Aorta (tissue), 5 donors: ENCODE results near the gene BTG4. TPM values are rescaled to one million over a fixed set of nuclear protein-coding genes. Genes with fewer than 3 reads are reported as not detected.

Experiments used
- ATAC-seq: fragments of 200-7000 bp; cut with Tn5 transposase; one replicate; pipeline ENCODE4 v1.9.1; 2022; ENCODE audit warnings: moderate library complexity; ENCODE audit not compliant: low FRiP score
- DNase-seq, 2 donors: peaks; one replicate each; pipeline ENCODE4 v3.0.0-alpha.2; 2020
- H3K27ac ChIP-seq, 2 donors: one replicate each; pipeline ENCODE4 v1.5.1; 2013; ENCODE audit warnings: low read length in 2 of 2, mild to moderate bottlenecking in 2 of 2, moderate library complexity in 2 of 2, control low read depth in 1 of 2, inconsistent platforms in 1 of 2, low read depth in 1 of 2
- H3K27me3 ChIP-seq, 2 donors: one replicate each; pipeline ENCODE4 v1.6.1; 2013; ENCODE audit warnings: control low read depth in 1 of 2, low read length in 1 of 2, mild to moderate bottlenecking in 1 of 2, moderate library complexity in 1 of 2; ENCODE audit not compliant: insufficient read depth in 2 of 2, control insufficient read depth in 1 of 2
- H3K36me3 ChIP-seq, 2 donors: one replicate each; pipeline ENCODE4 v1.6.1; 2013; ENCODE audit warnings: control low read depth in 1 of 2, low read length in 1 of 2, mild to moderate bottlenecking in 1 of 2; ENCODE audit not compliant: insufficient read depth in 2 of 2, control insufficient read depth in 1 of 2
- H3K4me1 ChIP-seq, 2 donors: one replicate each; pipeline ENCODE4 v1.6.1; 2013; ENCODE audit warnings: low read length in 2 of 2, control low read depth in 1 of 2, mild to moderate bottlenecking in 1 of 2, moderate library complexity in 1 of 2; ENCODE audit not compliant: insufficient read depth in 2 of 2, control insufficient read depth in 1 of 2
- H3K4me3 ChIP-seq, 2 donors: one replicate each; pipeline ENCODE4 v1.5.1; 2013; ENCODE audit warnings: low read length in 2 of 2, control low read depth in 1 of 2, mild to moderate bottlenecking in 1 of 2
- H3K9me3 ChIP-seq: one replicate; pipeline ENCODE4 v1.6.1; 2013; ENCODE audit warnings: mild to moderate bottlenecking, low read length; ENCODE audit not compliant: control insufficient read depth
- WGBS, 2 donors: extraction: QIAGEN DNeasy Blood & Tissue Kit; methylation state at CpG; one replicate each; pipeline ENCODE4 v1.1.7; 2013; 5-methylcytosine and 5-hydroxymethylcytosine counted together
- intact Hi-C, 2 donors: fragments of 100-400 bp; cut with DNase I; formaldehyde crosslinking; loops; one replicate each; pipeline versions ENCODE4 v1.14.2 to v1.15.0; 2022
- polyA plus RNA-seq, 2 donors: library from polyadenylated mRNA; stranded (reverse); fragments of 200-250 nt; gene quantifications; one replicate each; pipeline ENCODE4 v1.2.3, GENCODE V29; 2013
- total RNA-seq, 2 donors: library from RNA; stranded (reverse); fragmentation: NEBNext Ultra II Directional; extraction: Animal tissue kit (Norgen Biotek cat#: 25700); gene quantifications; one replicate each; pipeline ENCODE4 v1.2.1, GENCODE V29; 2021
- donor health status: healthy with polysubstance abuse.
- donor health status: Bipolar disorder and iron deficiency.
- donor health status: DM: no; HTN: no; CAD: no.
- donor health status: DM: no; HTN: no; CAD: no.
- donor health status: DM: yes; HTN: yes; CAD: no.

The BTG4 gene
- total and polyA plus RNA-seq, 4 donors, result not detected

GRCh38 chr11:111465400-111465799 lies 46.8 kb downstream of the BTG4 start:
- intact Hi-C loops, result no loop called here
- ATAC-seq (no peak), DNase-seq (no peak)
- no peak overlapping the region for H3K4me3 ChIP-seq
- no peaks in the 10 kb centered on the region for H3K36me3 ChIP-seq
- H3K4me1 ChIP-seq, result no peaks in the 10 kb centered on the region
- no peaks in the 10 kb centered on the region for H3K27me3 ChIP-seq
- no peaks in the 10 kb centered on the region for H3K9me3 ChIP-seq
- H3K27ac ChIP-seq, result no peak overlapping the region
- WGBS, 2 donors, result 80 to 85% methylated on average over 1 of the region's 1 CpG

DNA sequence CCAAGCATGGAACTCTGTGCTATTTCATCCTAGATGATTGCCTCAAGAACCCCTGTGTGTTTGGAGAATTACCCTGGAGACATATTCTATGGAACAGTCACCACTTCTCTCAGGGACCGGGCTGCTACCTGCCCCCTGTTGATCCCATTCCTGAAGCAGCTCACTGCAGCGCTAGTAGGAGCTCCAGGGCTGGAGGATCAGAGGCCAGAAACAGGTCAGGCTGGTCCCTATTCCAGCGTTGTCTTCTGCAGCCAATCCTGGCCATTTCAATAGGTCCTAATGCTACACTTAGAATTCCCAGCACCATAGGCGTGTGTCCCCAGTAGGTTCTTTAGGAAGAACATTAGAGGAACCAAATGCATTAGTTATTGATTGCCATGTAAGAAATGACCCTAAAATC lies 48.9 kb downstream of the BTG4 start:
- H3K9me3 ChIP-seq, result no peaks in the 10 kb centered on the region
- H3K27ac ChIP-seq, result no peak overlapping the region
- intact Hi-C loops, result no loop called here
- no peaks in the 10 kb centered on the region for H3K27me3 ChIP-seq
- no peaks in the 10 kb centered on the region for H3K4me1 ChIP-seq
- WGBS, 2 donors, result 94 to 96% methylated on average over 4 of the region's 4 CpGs
- ATAC-seq, result no peak
- no peak for DNase-seq
- no peak overlapping the region for H3K4me3 ChIP-seq
- H3K36me3 ChIP-seq, result no peaks in the 10 kb centered on the region

GRCh38 chr11:111462329-111462728 lies 49.9 kb downstream of the BTG4 start:
- DNase-seq (no peak), ATAC-seq (no peak)
- WGBS, 2 donors, result 87% methylated on average over 5 of the region's 5 CpGs
- no peaks in the 10 kb centered on the region for H3K4me1 ChIP-seq
- intact Hi-C loops, result no loop called here
- H3K27me3 ChIP-seq, result no peaks in the 10 kb centered on the region
- no peaks in the 10 kb centered on the region for H3K9me3 ChIP-seq
- no peak overlapping the region for H3K4me3 ChIP-seq
- no peak overlapping the region for H3K27ac ChIP-seq
- no peaks in the 10 kb centered on the region for H3K36me3 ChIP-seq

- Histone ChIP-seq H3K4me1 (no peaks in the 10 kb centered on the region), H3K9me3 (no peaks in the 10 kb centered on the region), H3K4me3 (no peak overlapping the region), H3K36me3 (no peaks in the 10 kb centered on the region), H3K27ac (no peak overlapping the region), H3K27me3 (no peaks in the 10 kb centered on the region)
- WGBS, 2 donors, result 91 to 92% methylated on average over 11 of the region's 11 CpGs
- no peak for ATAC-seq
- no peak for DNase-seq
- intact Hi-C loops, result no loop called here
Observed at GRCh38 chr11:111461460-111462235, 50.5 kb downstream of the BTG4 start.

GRCh38 chr11:111460856-111461255 lies 51.3 kb downstream of the BTG4 start:
- no peak overlapping the region for H3K4me3 ChIP-seq
- H3K36me3 ChIP-seq, result no peaks in the 10 kb centered on the region
- DNase-seq, result no peak
- no peaks in the 10 kb centered on the region for H3K27me3 ChIP-seq
- no peaks in the 10 kb centered on the region for H3K4me1 ChIP-seq
- 21 to 29% methylated on average over 5 of the region's 5 CpGs for WGBS, 2 donors
- intact Hi-C loops, result no loop called here
- no peaks in the 10 kb centered on the region for H3K9me3 ChIP-seq
- H3K27ac ChIP-seq, result no peak overlapping the region
- ATAC-seq, result no peak

GRCh38 chr11:111460340-111460739 lies 51.8 kb downstream of the BTG4 start:
- ATAC-seq (no peak), DNase-seq (no peak)
- Histone ChIP-seq H3K27me3 (no peaks in the 10 kb centered on the region), H3K36me3 (no peaks in the 10 kb centered on the region), H3K4me1 (no peaks in the 10 kb centered on the region), H3K27ac (no peak overlapping the region), H3K4me3 (no peak overlapping the region), H3K9me3 (no peaks in the 10 kb centered on the region)
- 64 to 75% methylated on average over 4 of the region's 4 CpGs for WGBS, 2 donors
- intact Hi-C loops, result no loop called here

GRCh38 chr11:111459506-111460270 lies 52.5 kb downstream of the BTG4 start:
- DNase-seq (no peak), ATAC-seq (no peak)
- WGBS, 2 donors, result 89% methylated on average over 9 of the region's 9 CpGs
- Histone ChIP-seq H3K4me1 (no peaks in the 10 kb centered on the region), H3K27me3 (no peaks in the 10 kb centered on the region), H3K4me3 (no peak overlapping the region), H3K36me3 (no peaks in the 10 kb centered on the region), H3K27ac (no peak overlapping the region), H3K9me3 (no peaks in the 10 kb centered on the region)
- intact Hi-C loops, result no loop called here

DNA sequence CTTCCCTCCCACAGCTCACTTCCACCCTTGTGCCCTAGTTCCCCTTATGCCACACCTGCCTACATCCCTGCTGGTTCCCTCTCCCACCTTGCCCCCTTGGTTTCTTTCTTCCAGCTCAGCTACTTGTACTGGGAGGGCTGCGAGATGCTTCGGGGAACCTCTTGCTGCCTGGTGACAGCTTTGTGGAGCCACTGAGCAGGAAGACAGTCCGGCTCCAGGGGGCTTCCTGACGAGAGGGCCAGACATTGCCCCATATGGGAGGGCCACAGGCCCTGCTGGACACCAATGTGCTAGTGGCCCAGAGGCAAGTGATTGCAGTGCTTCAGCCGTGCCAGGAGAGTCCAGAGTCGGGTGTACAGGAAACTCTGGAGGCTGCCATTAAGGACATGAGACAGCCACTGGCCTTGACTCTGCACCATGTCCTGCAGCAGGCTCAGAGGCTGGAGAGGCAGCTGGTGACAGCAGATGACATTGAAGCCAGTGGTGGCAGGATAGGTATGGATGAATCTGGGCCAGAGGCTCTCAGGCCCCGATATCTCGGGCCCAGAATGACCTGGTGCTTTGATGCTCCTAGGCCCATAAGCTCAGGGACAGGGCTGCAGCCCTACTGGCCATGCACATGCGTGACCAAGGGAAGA lies 54.3 kb downstream of the BTG4 start:
- no peak for DNase-seq
- Histone ChIP-seq H3K27me3 (no peaks in the 10 kb centered on the region), H3K27ac (no peak overlapping the region), H3K4me3 (no peak overlapping the region), H3K4me1 (no peaks in the 10 kb centered on the region), H3K36me3 (no peaks in the 10 kb centered on the region), H3K9me3 (no peaks in the 10 kb centered on the region)
- intact Hi-C loops, result no loop called here
- WGBS, 2 donors, result 89 to 91% methylated on average over 9 of the region's 9 CpGs
- ATAC-seq, result no peak
